Astrocyte (in vitro differentiated cells and primary cell): Measurements from ENCODE around the gene DSN1. TPM values are rescaled to one million over a fixed set of nuclear protein-coding genes. Genes with fewer than 3 reads are reported as not detected.

Experiments
- DNase-seq: peaks from one replicate; pipeline ENCODE4 v3.0.0-alpha.2; 2010; ENCODE audit warnings: low read depth
- FAIRE-seq: peaks from 2 replicates; lab custom pipeline; 2011; peaks lifted over from hg19 to GRCh38; lab: Jason Lieb, UNC
- H2AFZ ChIP-seq: 2 replicates; pipeline ENCODE4 v1.6.0; 2012; ENCODE audit warnings: low read depth, low read length, inconsistent platforms
- H3K27ac ChIP-seq: 2 replicates; pipeline ENCODE4 v1.5.1; 2011; ENCODE audit warnings: low read depth, low read length, inconsistent platforms
- H3K27me3 ChIP-seq: 2 replicates; pipeline ENCODE4 v1.6.0; 2011; ENCODE audit warnings: low read length, inconsistent platforms; ENCODE audit not compliant: insufficient read depth
- H3K36me3 ChIP-seq: 2 replicates; pipeline ENCODE4 v1.5.1; 2011; ENCODE audit warnings: low read length, inconsistent platforms; ENCODE audit not compliant: insufficient read depth
- H3K4me1 ChIP-seq: 2 replicates; pipeline ENCODE4 v1.5.1; 2011; ENCODE audit warnings: low read length, inconsistent platforms; ENCODE audit not compliant: insufficient read depth
- H3K4me2 ChIP-seq: 2 replicates; pipeline ENCODE4 v1.6.0; 2012; ENCODE audit warnings: low read length, inconsistent platforms
- H3K4me3 ChIP-seq: 2 replicates; pipeline ENCODE4 v1.5.1; 2011; ENCODE audit warnings: low read depth, mild to moderate bottlenecking, low read length, inconsistent platforms; ENCODE audit not compliant: insufficient read depth
- H3K79me2 ChIP-seq: 2 replicates; pipeline ENCODE4 v1.6.0; 2012; ENCODE audit warnings: mild to moderate bottlenecking, low read length, inconsistent platforms; ENCODE audit not compliant: insufficient read depth
- H3K9ac ChIP-seq: 2 replicates; pipeline ENCODE4 v1.6.0; 2012; ENCODE audit warnings: mild to moderate bottlenecking, low read length, inconsistent platforms
- H3K9me3 ChIP-seq: 2 replicates; pipeline ENCODE4 v1.5.1; 2012; ENCODE audit warnings: low read depth, mild to moderate bottlenecking, low read length, inconsistent platforms; ENCODE audit not compliant: insufficient read depth
- H4K20me1 ChIP-seq: 2 replicates; pipeline ENCODE4 v1.6.0; 2012; ENCODE audit warnings: low read length, inconsistent platforms; ENCODE audit not compliant: insufficient read depth
- H3K27ac Mint-ChIP-seq: one replicate; pipeline ENCODE4 v1.8.0; 2021; ENCODE audit warnings: mild to moderate bottlenecking, mixed read lengths; ENCODE audit not compliant: unreplicated experiment
- H3K27me3 Mint-ChIP-seq: one replicate; pipeline ENCODE4 v1.8.0; 2021; ENCODE audit warnings: low read depth, mixed read lengths; ENCODE audit not compliant: unreplicated experiment
- H3K36me3 Mint-ChIP-seq: one replicate; pipeline ENCODE4 v1.8.0; 2021; ENCODE audit warnings: low read depth, mixed read lengths; ENCODE audit not compliant: unreplicated experiment
- H3K4me1 Mint-ChIP-seq: one replicate; pipeline ENCODE4 v1.8.0; 2021; ENCODE audit warnings: low read depth, mixed read lengths; ENCODE audit not compliant: unreplicated experiment
- H3K4me3 Mint-ChIP-seq: one replicate; pipeline ENCODE4 v1.8.0; 2021; ENCODE audit warnings: mild to moderate bottlenecking, moderate library complexity, mixed read lengths; ENCODE audit not compliant: unreplicated experiment
- H3K9me3 Mint-ChIP-seq: one replicate; pipeline ENCODE4 v1.8.0; 2021; ENCODE audit warnings: mild to moderate bottlenecking, mixed read lengths; ENCODE audit not compliant: unreplicated experiment
- CTCF ChIP-seq: IDR thresholded peaks from 2 replicates; pipeline ENCODE4 v1.5.1; 2011; ENCODE audit warnings: low read depth, mild to moderate bottlenecking, inconsistent platforms, low read length, moderate library complexity; ENCODE audit not compliant: insufficient read depth
- EZH2 ChIP-seq: IDR thresholded peaks from 2 replicates; pipeline ENCODE4 v1.6.1; 2012; ENCODE audit warnings: mild to moderate bottlenecking, low read length, inconsistent platforms; ENCODE audit not compliant: insufficient read depth
- total RNA-seq: library from RNA; stranded (reverse); gene quantifications from 2 replicates; pipeline ENCODE4 v1.2.1, GENCODE V29; 2021

DSN1 gene
- total RNA-seq, 1 donor from 2014 or later = 6.1 TPM

GRCh38 chr20:36742558-36742957 is 31.0 kb downstream of the DSN1 start:
- Mint-ChIP-seq H3K4me1 (peaks cover 11% of the 10 kb centered on the region), H3K27ac (no peak overlapping the region), H3K36me3 (no peaks in the 10 kb centered on the region), H3K4me3 (no peak overlapping the region), H3K27me3 (no peaks in the 10 kb centered on the region), H3K9me3 (no peaks in the 10 kb centered on the region)
- FAIRE-seq = no peak
- Histone ChIP-seq H3K79me2 (no peaks in the 10 kb centered on the region), H3K36me3 (no peaks in the 10 kb centered on the region), H3K9ac (no peak overlapping the region), H3K9me3 (no peaks in the 10 kb centered on the region), H4K20me1 (peaks cover 28% of the 10 kb centered on the region), H3K4me2 (no peak overlapping the region), H2AFZ (no peak overlapping the region), H3K4me3 (no peak overlapping the region), H3K27me3 (no peaks in the 10 kb centered on the region), H3K4me1 (peaks cover 12% of the 10 kb centered on the region), H3K27ac (no peak overlapping the region)
- no peak for DNase-seq
- TF ChIP-seq CTCF = no peak
- TF ChIP-seq EZH2 = no peak

DNA sequence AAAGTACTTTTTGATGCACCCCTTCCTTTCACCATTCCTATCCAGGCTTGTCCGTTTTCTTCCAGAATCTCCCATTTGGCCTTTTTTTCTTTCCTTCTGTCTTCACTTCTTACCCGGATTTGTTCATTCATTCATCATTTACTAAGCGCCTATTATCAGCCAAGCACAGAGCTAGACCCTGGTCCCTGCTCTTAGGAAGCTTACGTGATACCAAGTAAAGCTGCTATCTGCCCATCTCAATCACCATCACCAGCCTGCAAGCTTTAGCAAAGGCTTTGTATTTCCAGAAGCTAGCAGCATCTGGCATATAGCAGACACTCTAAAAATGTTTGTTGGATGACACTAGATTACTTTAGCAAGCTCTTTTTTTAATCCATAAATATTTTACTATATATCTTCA is 32.5 kb downstream of the DSN1 start:
- no peaks in the 10 kb centered on the region for H3K36me3 Mint-ChIP-seq
- FAIRE-seq (no peak), DNase-seq (no peak)
- no peaks in the 10 kb centered on the region for H3K27me3 Mint-ChIP-seq
- no peak overlapping the region for H3K4me2 ChIP-seq
- H3K4me3 ChIP-seq = no peak overlapping the region
- H3K9me3 ChIP-seq = no peaks in the 10 kb centered on the region
- H3K27ac ChIP-seq = no peak overlapping the region
- H3K27ac Mint-ChIP-seq = no peak overlapping the region
- H3K79me2 ChIP-seq = no peaks in the 10 kb centered on the region
- H3K9me3 Mint-ChIP-seq = no peaks in the 10 kb centered on the region
- no peaks in the 10 kb centered on the region for H3K36me3 ChIP-seq
- H3K4me1 Mint-ChIP-seq = peaks cover 13% of the 10 kb centered on the region
- H3K4me1 ChIP-seq = peaks cover 9% of the 10 kb centered on the region
- TF ChIP-seq EZH2 = no peak
- TF ChIP-seq CTCF = no peak
- no peak overlapping the region for H3K4me3 Mint-ChIP-seq
- peaks cover 40% of the 10 kb centered on the region for H4K20me1 ChIP-seq
- no peaks in the 10 kb centered on the region for H3K27me3 ChIP-seq
- no peak overlapping the region for H2AFZ ChIP-seq
- no peak overlapping the region for H3K9ac ChIP-seq

- Histone ChIP-seq H3K4me3 (no peak overlapping the region), H3K27ac (no peak overlapping the region), H3K9ac (no peak overlapping the region), H3K9me3 (no peaks in the 10 kb centered on the region), H2AFZ (no peak overlapping the region), H3K79me2 (peaks cover under 1% of the 10 kb centered on the region), H4K20me1 (peaks cover 47% of the 10 kb centered on the region), H3K36me3 (no peaks in the 10 kb centered on the region), H3K4me1 (peaks cover 4% of the 10 kb centered on the region), H3K27me3 (no peaks in the 10 kb centered on the region), H3K4me2 (no peak overlapping the region)
- FAIRE-seq (no peak), DNase-seq (no peak)
- Mint-ChIP-seq H3K27ac (no peak overlapping the region), H3K4me1 (peaks cover 17% of the 10 kb centered on the region), H3K4me3 (no peak overlapping the region), H3K9me3 (no peaks in the 10 kb centered on the region), H3K27me3 (no peaks in the 10 kb centered on the region), H3K36me3 (no peaks in the 10 kb centered on the region)
- TF ChIP-seq EZH2 (no peak), CTCF (no peak)
These were observed 36.4 kb downstream of the DSN1 start for GRCh38 chr20:36737183-36737499.
